Left ventricle myocardium inferior (tissue), 1 donor: ENCODE measurements around the gene ADPRS. TPM values are rescaled to one million over a fixed set of nuclear protein-coding genes. Genes with fewer than 3 reads are reported as not detected.

Experiments
- DNase-seq: peaks from one replicate; pipeline ENCODE4 v3.0.0-alpha.2; 2020
- H3K27ac ChIP-seq: fragments of 200-600 bp; replicated peaks from 2 replicates; pipeline ENCODE4 v1.8.0; 2021
- H3K27me3 ChIP-seq: fragments of 200-600 bp; 2 replicates; pipeline ENCODE4 v1.8.0; 2021; ENCODE audit warnings: low read depth
- H3K36me3 ChIP-seq: fragments of 200-600 bp; 2 replicates; pipeline ENCODE4 v1.8.0; 2021
- H3K4me1 ChIP-seq: fragments of 200-600 bp; 2 replicates; pipeline ENCODE4 v1.8.0; 2021
- H3K4me3 ChIP-seq: fragments of 200-600 bp; 2 replicates; pipeline ENCODE4 v1.8.0; 2021; ENCODE audit warnings: mild to moderate bottlenecking, moderate library complexity
- H3K9me3 ChIP-seq: fragments of 200-600 bp; replicated peaks from 2 replicates; pipeline ENCODE4 v1.8.0; 2021
- intact Hi-C: fragments of 100-400 bp; cut with micrococcal nuclease; formaldehyde crosslinking; loops from one replicate; pipeline ENCODE4 v1.11.0; 2022
- total RNA-seq: library from RNA; stranded (reverse); fragmentation: NEBNext Ultra II Directional; extraction: Animal tissue kit (Norgen Biotek cat#: 25700); gene quantifications from one replicate; pipeline ENCODE4 v1.2.1, GENCODE V29; 2021
- TF ChIP-seq, protein P1 (sequence below): fragments of 200-600 bp; IDR thresholded peaks from 2 replicates; pipeline ENCODE4 v1.8.0; 2021; ENCODE audit warnings: antibody characterized with exemption, mild to moderate bottlenecking, borderline replicate concordance
- donor health status: DM: no; HTN: yes; CAD: no; lungs with severe emphysema.

ADPRS gene
- total RNA-seq, 1 donor from 2014 or later = 17.8 TPM

DNA sequence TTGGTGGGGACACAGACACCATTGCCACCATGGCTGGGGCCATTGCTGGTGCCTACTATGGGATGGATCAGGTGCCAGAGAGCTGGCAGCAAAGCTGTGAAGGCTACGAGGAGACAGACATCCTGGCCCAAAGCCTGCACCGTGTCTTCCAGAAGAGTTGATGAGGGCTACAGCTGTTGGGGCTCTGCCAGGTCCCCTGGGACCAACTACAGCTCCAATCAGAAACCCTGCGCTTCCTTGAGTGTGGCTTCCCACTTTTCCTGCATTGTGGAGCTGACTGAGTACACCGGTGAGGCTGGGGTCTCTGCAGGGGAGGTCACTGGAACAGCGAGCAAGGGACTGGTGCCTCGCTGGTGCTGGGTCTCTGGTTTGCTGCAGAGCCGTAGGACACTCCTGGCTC, 4.5 kb downstream of the ADPRS start:
- DNase-seq = no peak
- Histone ChIP-seq H3K9me3 (no peaks in the 10 kb centered on the region), H3K4me3 (no peak overlapping the region), H3K36me3 (peaks cover 44% of the 10 kb centered on the region), H3K27me3 (no peaks in the 10 kb centered on the region), H3K27ac (peak overlapping the region; percentile 44), H3K4me1 (peaks cover 69% of the 10 kb centered on the region)
- intact Hi-C loops = loop anchor here (10.0 kb wide), 1 partner anchor 192 kb away; no protein-coding TSS in a partner anchor
- TF ChIP-seq, protein P1, sequence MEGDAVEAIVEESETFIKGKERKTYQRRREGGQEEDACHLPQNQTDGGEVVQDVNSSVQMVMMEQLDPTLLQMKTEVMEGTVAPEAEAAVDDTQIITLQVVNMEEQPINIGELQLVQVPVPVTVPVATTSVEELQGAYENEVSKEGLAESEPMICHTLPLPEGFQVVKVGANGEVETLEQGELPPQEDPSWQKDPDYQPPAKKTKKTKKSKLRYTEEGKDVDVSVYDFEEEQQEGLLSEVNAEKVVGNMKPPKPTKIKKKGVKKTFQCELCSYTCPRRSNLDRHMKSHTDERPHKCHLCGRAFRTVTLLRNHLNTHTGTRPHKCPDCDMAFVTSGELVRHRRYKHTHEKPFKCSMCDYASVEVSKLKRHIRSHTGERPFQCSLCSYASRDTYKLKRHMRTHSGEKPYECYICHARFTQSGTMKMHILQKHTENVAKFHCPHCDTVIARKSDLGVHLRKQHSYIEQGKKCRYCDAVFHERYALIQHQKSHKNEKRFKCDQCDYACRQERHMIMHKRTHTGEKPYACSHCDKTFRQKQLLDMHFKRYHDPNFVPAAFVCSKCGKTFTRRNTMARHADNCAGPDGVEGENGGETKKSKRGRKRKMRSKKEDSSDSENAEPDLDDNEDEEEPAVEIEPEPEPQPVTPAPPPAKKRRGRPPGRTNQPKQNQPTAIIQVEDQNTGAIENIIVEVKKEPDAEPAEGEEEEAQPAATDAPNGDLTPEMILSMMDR = no peak

DNA sequence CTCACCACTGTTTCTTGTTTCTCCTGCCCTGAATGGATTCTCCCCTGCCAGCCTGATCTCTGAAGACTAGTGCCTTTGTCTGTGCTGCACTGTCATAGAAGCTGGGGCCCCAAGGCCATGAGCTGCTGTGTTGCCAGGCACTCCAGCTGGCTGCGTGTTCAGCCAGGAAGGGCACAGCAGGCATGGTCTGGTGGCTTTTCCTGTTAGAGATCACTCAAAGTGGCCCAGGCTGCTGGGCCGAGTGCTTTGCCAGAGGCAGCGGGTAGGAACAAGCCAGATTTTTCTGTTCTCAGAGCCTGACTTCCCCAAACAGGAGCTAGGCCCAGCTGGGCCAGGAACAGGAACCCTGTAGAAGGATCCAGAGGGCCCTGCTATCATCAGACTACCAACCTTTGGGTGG, 5.2 kb downstream of the ADPRS start:
- Histone ChIP-seq H3K4me3 (no peak overlapping the region), H3K27me3 (no peaks in the 10 kb centered on the region), H3K36me3 (peaks cover 44% of the 10 kb centered on the region), H3K27ac (peak overlapping the region; percentile 44), H3K9me3 (no peaks in the 10 kb centered on the region), H3K4me1 (peaks cover 63% of the 10 kb centered on the region)
- TF ChIP-seq, protein P1 = no peak
- DNase-seq = no peak
- intact Hi-C loops = loop anchor here (10.0 kb wide), 1 partner anchor 191 kb away; no protein-coding TSS in a partner anchor

DNA sequence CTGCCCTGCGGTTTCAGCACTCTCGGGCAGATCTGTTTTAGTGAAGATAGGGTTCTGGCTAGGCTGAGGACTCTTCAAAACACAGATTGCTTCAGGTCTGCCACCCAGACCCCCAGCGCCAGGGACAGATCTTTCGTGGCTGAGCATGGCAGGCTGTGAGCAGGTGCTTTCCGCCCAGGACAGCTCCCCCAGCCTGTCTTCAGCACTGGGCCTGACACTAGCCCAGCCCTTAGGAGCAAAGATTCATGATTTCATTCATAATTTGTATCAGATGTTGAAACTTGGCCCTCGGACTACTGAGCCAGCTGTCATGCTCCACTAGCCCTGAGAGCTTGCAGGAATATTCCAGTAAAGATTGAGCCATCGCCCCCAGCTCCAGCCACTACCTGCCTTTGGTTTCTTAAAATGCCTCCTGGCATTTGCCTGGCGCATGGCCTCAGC, 5.9 kb downstream of the ADPRS start:
- Histone ChIP-seq H3K36me3 (peaks cover 44% of the 10 kb centered on the region), H3K4me1 (peaks cover 56% of the 10 kb centered on the region), H3K27ac (peak overlapping the region; percentile 44), H3K4me3 (no peak overlapping the region), H3K9me3 (no peaks in the 10 kb centered on the region), H3K27me3 (no peaks in the 10 kb centered on the region)
- DNase-seq = no peak
- intact Hi-C loops = loop anchor here (10.0 kb wide), 1 partner anchor 190 kb away; no protein-coding TSS in a partner anchor
- TF ChIP-seq, protein P1 = no peak

DNA sequence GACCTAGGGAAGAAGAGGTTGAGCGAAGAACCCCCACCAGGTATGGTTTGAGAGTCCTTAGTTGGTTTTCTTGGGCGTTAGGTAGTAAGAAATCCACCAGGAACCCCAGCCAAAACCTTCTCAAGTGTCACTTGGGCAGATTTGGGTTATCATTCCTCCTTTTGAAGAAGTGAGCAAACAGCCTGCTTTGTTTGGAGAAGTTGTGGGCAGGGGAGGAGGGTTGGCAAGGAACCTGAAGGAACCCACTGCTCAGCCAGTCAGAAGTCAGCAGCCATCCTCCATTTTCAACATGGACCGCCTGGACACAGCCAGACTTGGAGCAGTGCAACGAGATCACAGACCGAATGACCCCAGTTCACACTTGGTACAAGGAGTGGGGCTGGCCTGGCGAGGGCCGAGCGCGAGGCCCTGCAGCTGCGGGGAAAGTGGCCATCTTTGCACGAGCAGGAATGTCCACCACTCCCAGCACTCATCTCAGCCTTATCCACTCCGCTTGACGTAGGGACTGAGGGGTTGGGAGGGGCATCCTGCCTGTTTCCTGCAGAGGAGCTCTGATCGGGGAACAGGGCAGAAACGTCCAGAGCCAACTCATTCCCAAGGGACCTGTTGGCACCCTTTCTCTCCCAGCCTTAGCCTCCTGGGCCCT, 7.2 kb downstream of the ADPRS start:
- no peak overlapping the region for H3K4me3 ChIP-seq
- no peaks in the 10 kb centered on the region for H3K9me3 ChIP-seq
- peaks cover 43% of the 10 kb centered on the region for H3K36me3 ChIP-seq
- no peak for DNase-seq
- peaks cover 48% of the 10 kb centered on the region for H3K4me1 ChIP-seq
- no peaks in the 10 kb centered on the region for H3K27me3 ChIP-seq
- H3K27ac ChIP-seq = peak overlapping the region; percentile 9
- intact Hi-C loops = loop anchor here (10.0 kb wide), 1 partner anchor 189 kb away; no protein-coding TSS in a partner anchor
- TF ChIP-seq, protein P1 = no peak

DNA sequence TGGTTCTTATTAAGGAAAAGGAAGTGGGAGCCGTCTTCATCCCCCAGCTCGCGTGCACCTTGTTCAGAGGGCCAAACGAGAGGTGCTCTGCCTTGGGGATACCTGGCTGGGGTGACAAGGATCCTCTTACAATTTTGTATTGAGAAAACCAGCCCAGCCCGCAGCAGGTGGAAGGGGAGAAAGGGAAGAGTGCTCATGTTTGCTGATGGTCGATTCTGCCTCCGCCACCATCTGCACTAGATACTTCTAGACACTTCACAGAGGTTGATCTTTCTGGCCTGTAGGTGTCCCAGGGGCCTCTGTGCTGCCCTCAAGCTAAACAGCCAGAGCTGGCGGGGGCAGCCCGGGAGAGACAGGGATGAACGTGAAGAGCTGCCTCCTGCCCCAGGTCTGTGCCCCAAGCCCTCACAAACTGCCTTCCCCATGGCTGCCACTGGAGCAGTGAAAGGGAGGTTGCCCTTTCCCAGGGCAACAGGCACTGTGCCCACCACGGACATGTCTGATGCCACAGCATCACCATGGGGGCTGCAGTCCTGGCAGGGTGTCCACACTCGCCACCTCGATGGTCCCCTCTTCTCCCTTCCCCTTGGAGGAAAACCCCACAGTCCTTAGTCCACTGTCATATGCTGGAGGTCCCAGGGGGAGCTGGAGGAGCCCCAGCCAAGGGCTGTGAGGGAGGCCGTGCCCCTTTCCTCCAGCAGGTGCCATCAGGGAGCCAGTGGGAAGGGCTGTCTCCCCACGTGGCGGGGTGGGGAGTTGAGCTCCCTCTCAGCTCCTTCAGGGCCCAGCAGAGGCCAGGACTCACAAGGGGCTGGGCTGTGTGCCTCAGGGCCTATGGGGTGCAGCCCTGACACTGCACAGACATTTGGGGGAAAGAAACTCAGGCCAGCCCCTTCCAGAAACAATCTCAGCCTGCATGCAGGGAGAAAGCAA, 8.1 kb downstream of the ADPRS start:
- intact Hi-C loops = loop anchor here (10.0 kb wide), 1 partner anchor 188 kb away; no protein-coding TSS in a partner anchor
- Histone ChIP-seq H3K4me3 (no peak overlapping the region), H3K27me3 (no peaks in the 10 kb centered on the region), H3K9me3 (no peaks in the 10 kb centered on the region), H3K4me1 (peaks cover 39% of the 10 kb centered on the region), H3K36me3 (peaks cover 34% of the 10 kb centered on the region), H3K27ac (peak overlapping the region; percentile 9)
- no peak for DNase-seq
- TF ChIP-seq, protein P1 = no peak
